ENCODE results near the gene KRT8. TPM values are rescaled to one million over a fixed set of nuclear protein-coding genes. Genes with fewer than 3 reads are reported as not detected.
A peak's percentile ranks its signal among the peaks of the same experiment; 100 is the strongest.

The KRT8 gene
- total and polyA plus RNA-seq, 2 of the 13 experiments (the other 11 are each of a cell fraction or from before 2014, with no cell fraction given) = 498 to 718 TPM

DNA sequence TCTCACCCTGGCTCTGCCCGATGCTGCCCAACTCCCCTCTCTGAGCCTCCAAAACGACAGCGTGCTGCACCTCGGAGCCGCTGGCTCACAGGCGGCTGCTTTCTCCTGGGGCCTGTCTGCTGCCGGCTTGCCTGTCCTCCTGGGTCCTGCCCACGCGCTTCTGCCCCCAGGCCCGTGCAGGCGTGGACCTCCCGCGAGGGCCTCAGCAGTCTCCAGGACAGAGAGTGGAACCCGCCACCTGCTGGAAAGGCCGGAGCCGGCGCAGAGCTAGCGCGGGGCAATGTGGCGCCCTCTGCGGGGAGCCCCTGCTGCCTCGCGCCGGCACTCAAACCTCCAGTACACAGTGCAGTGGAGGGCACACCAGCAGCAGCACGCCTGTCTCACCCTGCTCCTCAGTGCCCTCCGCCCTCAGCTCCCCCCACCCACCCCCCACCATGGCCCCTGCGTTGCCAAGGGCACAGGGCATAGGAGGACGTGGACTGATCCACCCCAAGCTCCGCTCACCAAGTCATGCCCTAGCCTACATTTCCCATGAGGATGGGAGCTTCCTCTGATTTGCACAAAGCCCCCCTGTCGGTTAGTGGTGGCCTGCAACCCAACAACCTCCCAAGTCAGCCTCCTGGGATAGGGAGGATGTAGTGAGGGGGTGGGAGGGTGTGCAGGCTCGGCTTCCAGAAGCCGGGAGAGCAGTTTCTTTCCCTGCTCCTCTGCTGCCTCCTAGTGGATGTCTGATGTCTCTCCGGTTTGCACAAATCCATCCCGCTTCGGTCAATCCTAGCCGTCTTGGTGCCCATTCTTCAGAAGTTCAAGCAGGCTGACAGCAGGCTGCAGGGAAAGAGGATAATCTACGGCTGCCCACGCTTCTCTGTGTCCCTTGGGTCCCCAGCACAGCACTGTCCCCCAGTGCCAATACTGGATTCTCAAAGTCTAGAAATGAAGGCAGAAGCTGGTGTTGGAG, 25.2 kb downstream of the KRT8 start (continued):
- TF ChIP-seq RBM39 (IDR thresholded peaks at IDR 0.05; ENCODE audit: low read depth, low read length, poor library complexity, severe bottlenecking) (peak; percentile 90), HDAC6 (IDR thresholded peaks at IDR 0.05; ENCODE audit: low read depth, low read length) (no peak), THYN1 (CRISPR knock-in tag; IDR thresholded peaks at IDR 0.05; ENCODE audit: borderline replicate concordance, low read depth) (no peak), STAT5B (CRISPR knock-in tag; IDR thresholded peaks at IDR 0.05) (no peak), TEAD2 (CRISPR knock-in tag; IDR thresholded peaks at IDR 0.05) (no peak), ZNF567 (CRISPR knock-in tag; IDR thresholded peaks at IDR 0.05; ENCODE audit: borderline replicate concordance) (no peak), ZNF543 (CRISPR knock-in tag; IDR thresholded peaks at IDR 0.05) (peak; percentile 60; the same call in 1 of the 2 replicates), CEBPB (IDR thresholded peaks at IDR 0.05; ENCODE audit: borderline replicate concordance, low read depth, low read length) (no peak), XRCC5 (optimal IDR thresholded peaks at IDR 0.05; ENCODE audit: low read length) (peak; percentile 55), ISX (CRISPR knock-in tag; conservative IDR thresholded peaks at IDR 0.05) (no peak), ZNF160 (CRISPR knock-in tag; IDR thresholded peaks at IDR 0.05) (peak; percentile 32; the same call in 1 of the 2 replicates)
- TF ChIP-seq, protein P1, sequence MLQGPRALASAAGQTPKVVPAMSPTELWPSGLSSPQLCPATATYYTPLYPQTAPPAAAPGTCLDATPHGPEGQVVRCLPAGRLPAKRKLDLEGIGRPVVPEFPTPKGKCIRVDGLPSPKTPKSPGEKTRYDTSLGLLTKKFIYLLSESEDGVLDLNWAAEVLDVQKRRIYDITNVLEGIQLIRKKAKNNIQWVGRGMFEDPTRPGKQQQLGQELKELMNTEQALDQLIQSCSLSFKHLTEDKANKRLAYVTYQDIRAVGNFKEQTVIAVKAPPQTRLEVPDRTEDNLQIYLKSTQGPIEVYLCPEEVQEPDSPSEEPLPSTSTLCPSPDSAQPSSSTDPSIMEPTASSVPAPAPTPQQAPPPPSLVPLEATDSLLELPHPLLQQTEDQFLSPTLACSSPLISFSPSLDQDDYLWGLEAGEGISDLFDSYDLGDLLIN (CRISPR knock-in tag; IDR thresholded peaks at IDR 0.05; ENCODE audit: borderline replicate concordance) = no peak
- TF ChIP-seq, protein P2, sequence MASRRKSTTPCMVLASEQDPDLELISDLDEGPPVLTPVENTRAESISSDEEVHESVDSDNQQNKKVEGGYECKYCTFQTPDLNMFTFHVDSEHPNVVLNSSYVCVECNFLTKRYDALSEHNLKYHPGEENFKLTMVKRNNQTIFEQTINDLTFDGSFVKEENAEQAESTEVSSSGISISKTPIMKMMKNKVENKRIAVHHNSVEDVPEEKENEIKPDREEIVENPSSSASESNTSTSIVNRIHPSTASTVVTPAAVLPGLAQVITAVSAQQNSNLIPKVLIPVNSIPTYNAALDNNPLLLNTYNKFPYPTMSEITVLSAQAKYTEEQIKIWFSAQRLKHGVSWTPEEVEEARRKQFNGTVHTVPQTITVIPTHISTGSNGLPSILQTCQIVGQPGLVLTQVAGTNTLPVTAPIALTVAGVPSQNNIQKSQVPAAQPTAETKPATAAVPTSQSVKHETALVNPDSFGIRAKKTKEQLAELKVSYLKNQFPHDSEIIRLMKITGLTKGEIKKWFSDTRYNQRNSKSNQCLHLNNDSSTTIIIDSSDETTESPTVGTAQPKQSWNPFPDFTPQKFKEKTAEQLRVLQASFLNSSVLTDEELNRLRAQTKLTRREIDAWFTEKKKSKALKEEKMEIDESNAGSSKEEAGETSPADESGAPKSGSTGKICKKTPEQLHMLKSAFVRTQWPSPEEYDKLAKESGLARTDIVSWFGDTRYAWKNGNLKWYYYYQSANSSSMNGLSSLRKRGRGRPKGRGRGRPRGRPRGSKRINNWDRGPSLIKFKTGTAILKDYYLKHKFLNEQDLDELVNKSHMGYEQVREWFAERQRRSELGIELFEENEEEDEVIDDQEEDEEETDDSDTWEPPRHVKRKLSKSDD (CRISPR knock-in tag; IDR thresholded peaks at IDR 0.05; ENCODE audit: low read depth) = no peak
- TF ChIP-seq, protein P3, sequence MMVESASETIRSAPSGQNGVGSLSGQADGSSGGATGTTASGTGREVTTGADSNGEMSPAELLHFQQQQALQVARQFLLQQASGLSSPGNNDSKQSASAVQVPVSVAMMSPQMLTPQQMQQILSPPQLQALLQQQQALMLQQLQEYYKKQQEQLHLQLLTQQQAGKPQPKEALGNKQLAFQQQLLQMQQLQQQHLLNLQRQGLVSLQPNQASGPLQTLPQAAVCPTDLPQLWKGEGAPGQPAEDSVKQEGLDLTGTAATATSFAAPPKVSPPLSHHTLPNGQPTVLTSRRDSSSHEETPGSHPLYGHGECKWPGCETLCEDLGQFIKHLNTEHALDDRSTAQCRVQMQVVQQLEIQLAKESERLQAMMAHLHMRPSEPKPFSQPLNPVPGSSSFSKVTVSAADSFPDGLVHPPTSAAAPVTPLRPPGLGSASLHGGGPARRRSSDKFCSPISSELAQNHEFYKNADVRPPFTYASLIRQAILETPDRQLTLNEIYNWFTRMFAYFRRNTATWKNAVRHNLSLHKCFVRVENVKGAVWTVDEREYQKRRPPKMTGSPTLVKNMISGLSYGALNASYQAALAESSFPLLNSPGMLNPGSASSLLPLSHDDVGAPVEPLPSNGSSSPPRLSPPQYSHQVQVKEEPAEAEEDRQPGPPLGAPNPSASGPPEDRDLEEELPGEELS (CRISPR knock-in tag; IDR thresholded peaks at IDR 0.05) = no peak
- TF ChIP-seq, protein P4, sequence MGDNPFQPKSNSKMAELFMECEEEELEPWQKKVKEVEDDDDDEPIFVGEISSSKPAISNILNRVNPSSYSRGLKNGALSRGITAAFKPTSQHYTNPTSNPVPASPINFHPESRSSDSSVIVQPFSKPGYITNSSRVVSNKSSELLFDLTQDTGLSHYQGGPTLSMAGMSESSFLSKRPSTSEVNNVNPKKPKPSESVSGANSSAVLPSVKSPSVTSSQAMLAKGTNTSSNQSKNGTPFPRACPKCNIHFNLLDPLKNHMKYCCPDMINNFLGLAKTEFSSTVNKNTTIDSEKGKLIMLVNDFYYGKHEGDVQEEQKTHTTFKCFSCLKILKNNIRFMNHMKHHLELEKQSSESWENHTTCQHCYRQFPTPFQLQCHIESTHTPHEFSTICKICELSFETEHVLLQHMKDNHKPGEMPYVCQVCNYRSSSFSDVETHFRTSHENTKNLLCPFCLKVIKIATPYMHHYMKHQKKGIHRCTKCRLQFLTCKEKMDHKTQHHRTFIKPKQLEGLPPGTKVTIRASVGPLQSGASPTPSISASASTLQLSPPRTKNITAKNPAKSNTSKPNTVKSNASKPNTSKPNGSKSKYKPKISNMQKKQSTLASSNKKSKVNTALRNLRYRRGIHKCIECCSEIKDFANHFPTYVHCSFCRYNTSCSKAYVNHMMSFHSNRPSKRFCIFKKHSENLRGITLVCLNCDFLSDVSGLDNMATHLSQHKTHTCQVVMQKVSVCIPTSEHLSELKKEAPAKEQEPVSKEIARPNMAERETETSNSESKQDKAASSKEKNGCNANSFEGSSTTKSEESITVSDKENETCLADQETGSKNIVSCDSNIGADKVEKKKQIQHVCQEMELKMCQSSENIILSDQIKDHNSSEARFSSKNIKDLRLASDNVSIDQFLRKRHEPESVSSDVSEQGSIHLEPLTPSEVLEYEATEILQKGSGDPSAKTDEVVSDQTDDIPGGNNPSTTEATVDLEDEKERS (CRISPR knock-in tag; IDR thresholded peaks at IDR 0.05) = 0 out of 2 replicates have a peak, but pooled peaks have one; percentile 11
- TF ChIP-seq, protein P5, sequence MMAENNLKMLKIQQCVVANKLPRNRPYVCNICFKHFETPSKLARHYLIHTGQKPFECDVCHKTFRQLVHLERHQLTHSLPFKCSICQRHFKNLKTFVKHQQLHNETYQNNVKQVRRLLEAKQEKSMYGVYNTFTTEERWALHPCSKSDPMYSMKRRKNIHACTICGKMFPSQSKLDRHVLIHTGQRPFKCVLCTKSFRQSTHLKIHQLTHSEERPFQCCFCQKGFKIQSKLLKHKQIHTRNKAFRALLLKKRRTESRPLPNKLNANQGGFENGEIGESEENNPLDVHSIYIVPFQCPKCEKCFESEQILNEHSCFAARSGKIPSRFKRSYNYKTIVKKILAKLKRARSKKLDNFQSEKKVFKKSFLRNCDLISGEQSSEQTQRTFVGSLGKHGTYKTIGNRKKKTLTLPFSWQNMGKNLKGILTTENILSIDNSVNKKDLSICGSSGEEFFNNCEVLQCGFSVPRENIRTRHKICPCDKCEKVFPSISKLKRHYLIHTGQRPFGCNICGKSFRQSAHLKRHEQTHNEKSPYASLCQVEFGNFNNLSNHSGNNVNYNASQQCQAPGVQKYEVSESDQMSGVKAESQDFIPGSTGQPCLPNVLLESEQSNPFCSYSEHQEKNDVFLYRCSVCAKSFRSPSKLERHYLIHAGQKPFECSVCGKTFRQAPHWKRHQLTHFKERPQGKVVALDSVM (CRISPR knock-in tag; IDR thresholded peaks at IDR 0.05) = peak; percentile 65; the same call in 1 of the 2 replicates
